AG10803 (cell line): ENCODE measurements around the gene LRRC18.

Experiments
- DNase-seq: peaks from one replicate; pipeline ENCODE4 v3.0.0; 2010; ENCODE audit warnings: low read depth
- H3K4me3 ChIP-seq: 2 replicates; pipeline ENCODE4 v1.5.1; 2011; ENCODE audit warnings: mild to moderate bottlenecking, low read length, control low read depth
- CTCF ChIP-seq: conservative IDR thresholded peaks from 2 replicates; pipeline ENCODE4 v1.5.1; 2011; ENCODE audit warnings: mild to moderate bottlenecking, low read length, control low read depth, inconsistent platforms

LRRC18 gene

GRCh38 chr10:48958598-48959190 is 19.1 kb upstream of the LRRC18 start:
- H3K4me3 ChIP-seq = no peak overlapping the region
- DNase-seq = no peak
- TF ChIP-seq CTCF = no peak

DNA sequence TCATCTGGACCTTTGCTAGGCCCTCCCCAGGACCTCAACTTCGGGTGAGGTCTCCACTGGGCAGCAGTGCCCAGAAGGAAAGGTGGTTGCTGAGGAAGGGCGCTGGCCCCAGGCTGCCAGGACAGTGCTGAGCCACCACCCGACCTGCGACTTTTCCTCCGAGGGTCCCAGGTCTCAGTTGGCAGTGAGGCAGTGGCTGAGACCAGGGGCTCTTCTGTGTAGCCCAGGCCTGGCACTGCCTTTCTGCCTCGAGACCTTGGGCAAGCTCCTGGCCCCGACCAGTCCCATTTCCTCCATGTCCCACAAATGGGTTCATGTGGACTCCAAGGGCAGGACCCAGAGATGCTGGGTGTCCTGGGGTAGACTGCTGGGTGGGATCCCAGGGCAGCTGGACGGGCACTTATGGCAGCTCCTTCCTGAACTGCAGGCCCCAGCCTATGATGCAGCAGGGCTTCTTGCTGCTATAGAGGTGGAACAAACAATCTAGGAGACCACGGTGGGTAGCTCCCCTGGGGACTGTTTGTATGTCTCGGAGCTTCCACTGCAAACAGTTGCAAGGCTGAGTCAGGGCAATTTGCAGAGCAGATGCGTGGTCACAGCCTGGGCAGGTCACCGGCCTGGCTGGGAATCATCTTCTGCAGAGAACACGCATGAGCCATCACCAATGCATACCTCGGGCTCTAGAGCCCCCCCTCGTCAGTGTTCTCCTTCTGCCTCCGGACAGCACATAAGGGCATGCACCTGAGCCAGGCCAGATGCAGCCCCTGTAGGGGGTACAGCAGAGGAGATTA is 17.9 kb upstream of the LRRC18 start:
- TF ChIP-seq CTCF = no peak
- H3K4me3 ChIP-seq = no peak overlapping the region
- DNase-seq = no peak

DNA sequence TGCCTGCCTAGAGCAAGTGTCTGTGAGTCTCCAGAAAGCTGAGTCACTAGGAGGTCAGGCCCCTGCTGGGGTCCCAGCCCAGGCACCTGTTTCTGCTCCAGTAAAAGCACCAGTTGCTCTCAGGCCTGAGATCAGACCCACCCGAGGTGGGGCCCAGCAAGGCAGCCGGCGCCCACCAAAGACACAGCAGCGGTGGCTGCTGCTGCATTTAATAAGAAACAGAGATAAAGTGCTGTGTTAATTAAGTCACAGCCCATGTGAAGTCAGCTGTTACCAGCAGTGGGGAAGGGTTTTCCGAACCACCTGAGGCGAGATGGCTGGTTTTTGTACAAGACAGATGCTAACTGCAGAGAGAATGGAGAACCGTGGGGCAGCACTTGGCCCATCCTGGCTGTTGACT is 12.1 kb upstream of the LRRC18 start:
- no peak for DNase-seq
- no peak for TF ChIP-seq CTCF
- H3K4me3 ChIP-seq = no peak overlapping the region

GRCh38 chr10:48948470-48949037 is 8.9 kb upstream of the LRRC18 start:
- TF ChIP-seq CTCF = no peak
- DNase-seq = no peak
- no peak overlapping the region for H3K4me3 ChIP-seq

- DNase-seq = no peak
- no peak overlapping the region for H3K4me3 ChIP-seq
- no peak for TF ChIP-seq CTCF
Measured at GRCh38 chr10:48947690-48948469, 8.2 kb upstream of the LRRC18 start.

DNA sequence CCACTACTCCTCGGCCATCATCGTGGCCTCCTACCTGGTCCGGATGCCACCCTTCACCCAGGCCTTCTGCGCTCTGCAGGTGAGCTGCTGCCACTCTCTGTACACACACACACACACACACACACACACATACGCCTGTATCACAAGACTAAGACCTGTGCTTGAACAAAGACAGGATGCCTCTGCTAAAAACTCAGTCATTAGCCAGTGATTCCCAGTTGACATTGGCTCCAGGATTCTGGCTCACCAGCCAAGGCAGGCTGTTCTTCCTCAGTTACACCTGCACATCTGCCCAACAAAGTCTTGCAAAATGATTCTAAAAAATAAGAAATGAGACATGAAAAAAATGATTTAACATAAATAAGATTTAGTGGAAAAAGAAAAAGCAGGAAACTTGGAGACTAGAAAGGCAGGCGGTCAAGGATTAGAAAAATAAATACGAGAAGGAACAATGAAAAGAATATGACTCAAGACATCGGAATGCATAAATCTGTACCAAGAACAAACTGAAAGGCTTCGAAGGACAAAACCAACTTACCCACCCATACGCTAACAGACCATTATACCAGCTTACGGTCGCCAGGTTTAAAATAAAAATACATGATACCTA is 7.4 kb upstream of the LRRC18 start:
- no peak overlapping the region for H3K4me3 ChIP-seq
- no peak for TF ChIP-seq CTCF
- no peak for DNase-seq
